Osteocyte (in vitro differentiated cells): ENCODE measurements around the gene CCDC117. TPM values are rescaled to one million over a fixed set of nuclear protein-coding genes. Genes with fewer than 3 reads are reported as not detected.
"Not testable (repeated sequence)": the region's sequence is repeated elsewhere in the genome, so short reads cannot be mapped to it uniquely, and the experiment has no call there.

Experiments
- DNase-seq: peaks from one replicate; pipeline ENCODE4 v3.0.0; 2021; ENCODE audit warnings: mixed read lengths; ENCODE audit not compliant: unreplicated experiment; ENCODE audit errors: extremely low spot score
- H3K27ac Mint-ChIP-seq: one replicate; pipeline ENCODE4 v1.8.0; 2021; ENCODE audit warnings: mild to moderate bottlenecking, mixed read lengths; ENCODE audit not compliant: unreplicated experiment
- H3K27me3 Mint-ChIP-seq: one replicate; pipeline ENCODE4 v1.8.0; 2021; ENCODE audit warnings: mixed read lengths; ENCODE audit not compliant: unreplicated experiment
- H3K36me3 Mint-ChIP-seq: one replicate; pipeline ENCODE4 v1.8.0; 2021; ENCODE audit warnings: mixed read lengths; ENCODE audit not compliant: unreplicated experiment
- H3K4me1 Mint-ChIP-seq: one replicate; pipeline ENCODE4 v1.8.0; 2021; ENCODE audit warnings: mixed read lengths; ENCODE audit not compliant: unreplicated experiment
- H3K4me3 Mint-ChIP-seq: one replicate; pipeline ENCODE4 v1.8.0; 2021; ENCODE audit warnings: mild to moderate bottlenecking, moderate library complexity, mixed read lengths; ENCODE audit not compliant: unreplicated experiment
- H3K9me3 Mint-ChIP-seq: one replicate; pipeline ENCODE4 v1.8.0; 2021; ENCODE audit warnings: mixed read lengths; ENCODE audit not compliant: unreplicated experiment
- total RNA-seq: library from RNA; stranded (reverse); gene quantifications from 2 replicates; pipeline ENCODE4 v1.2.1, GENCODE V29; 2021
- TF ChIP-seq, protein P1 (sequence below): fragments of 200-600 bp; sonication (generic); IDR thresholded peaks from 2 replicates; pipeline ENCODE4 v1.5.0; 2021; ENCODE audit warnings: antibody characterized with exemption, mild to moderate bottlenecking, moderate library complexity

The CCDC117 gene
- total RNA-seq, 1 donor from 2014 or later, result 21.9 TPM

DNA sequence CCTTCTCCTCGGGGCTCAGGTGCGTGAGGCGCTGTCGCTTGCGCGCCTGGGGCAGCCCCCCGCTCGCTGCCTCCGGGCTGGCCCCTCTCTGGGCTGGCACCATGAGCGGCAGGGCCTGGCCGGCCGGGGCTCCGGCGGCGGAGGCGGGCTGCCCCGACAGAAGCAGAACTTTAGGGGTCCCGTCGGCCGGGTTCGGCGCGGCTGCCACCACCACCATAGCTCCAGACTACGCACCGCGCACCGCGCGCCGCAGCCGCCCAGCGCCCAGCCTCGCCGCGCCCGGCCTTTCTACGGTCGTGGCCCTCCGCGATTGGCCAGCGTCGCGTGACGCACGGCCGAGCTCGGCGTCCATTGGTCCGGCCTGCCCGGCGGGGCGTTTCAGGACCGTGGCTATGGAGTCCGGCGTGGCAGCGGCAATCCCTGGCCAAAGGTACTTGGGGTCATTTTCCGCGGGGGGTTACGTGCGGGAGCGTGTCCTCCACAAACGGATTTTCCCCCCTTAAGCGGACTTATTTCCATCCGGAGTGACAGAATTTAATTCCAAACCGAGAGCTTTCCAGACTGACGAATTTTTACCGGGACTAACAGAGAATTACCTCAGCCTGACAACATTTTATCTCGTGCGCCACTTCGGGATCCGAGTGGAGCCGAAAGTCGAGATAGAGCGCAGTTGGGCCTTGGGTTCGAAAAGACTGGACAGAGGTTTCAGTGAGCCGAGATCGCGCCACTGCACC is 28.0 kb downstream of the CCDC117 start, which contains the start of gene XBP1:
XBP1 (minus strand) TSS at position 262 of the 734 bp plus-strand sequence.
- TF ChIP-seq, protein P1, sequence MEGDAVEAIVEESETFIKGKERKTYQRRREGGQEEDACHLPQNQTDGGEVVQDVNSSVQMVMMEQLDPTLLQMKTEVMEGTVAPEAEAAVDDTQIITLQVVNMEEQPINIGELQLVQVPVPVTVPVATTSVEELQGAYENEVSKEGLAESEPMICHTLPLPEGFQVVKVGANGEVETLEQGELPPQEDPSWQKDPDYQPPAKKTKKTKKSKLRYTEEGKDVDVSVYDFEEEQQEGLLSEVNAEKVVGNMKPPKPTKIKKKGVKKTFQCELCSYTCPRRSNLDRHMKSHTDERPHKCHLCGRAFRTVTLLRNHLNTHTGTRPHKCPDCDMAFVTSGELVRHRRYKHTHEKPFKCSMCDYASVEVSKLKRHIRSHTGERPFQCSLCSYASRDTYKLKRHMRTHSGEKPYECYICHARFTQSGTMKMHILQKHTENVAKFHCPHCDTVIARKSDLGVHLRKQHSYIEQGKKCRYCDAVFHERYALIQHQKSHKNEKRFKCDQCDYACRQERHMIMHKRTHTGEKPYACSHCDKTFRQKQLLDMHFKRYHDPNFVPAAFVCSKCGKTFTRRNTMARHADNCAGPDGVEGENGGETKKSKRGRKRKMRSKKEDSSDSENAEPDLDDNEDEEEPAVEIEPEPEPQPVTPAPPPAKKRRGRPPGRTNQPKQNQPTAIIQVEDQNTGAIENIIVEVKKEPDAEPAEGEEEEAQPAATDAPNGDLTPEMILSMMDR, result no peak
- Mint-ChIP-seq H3K27me3 (no peaks in the 10 kb centered on the region), H3K4me1 (peaks cover 45% of the 10 kb centered on the region)

DNA sequence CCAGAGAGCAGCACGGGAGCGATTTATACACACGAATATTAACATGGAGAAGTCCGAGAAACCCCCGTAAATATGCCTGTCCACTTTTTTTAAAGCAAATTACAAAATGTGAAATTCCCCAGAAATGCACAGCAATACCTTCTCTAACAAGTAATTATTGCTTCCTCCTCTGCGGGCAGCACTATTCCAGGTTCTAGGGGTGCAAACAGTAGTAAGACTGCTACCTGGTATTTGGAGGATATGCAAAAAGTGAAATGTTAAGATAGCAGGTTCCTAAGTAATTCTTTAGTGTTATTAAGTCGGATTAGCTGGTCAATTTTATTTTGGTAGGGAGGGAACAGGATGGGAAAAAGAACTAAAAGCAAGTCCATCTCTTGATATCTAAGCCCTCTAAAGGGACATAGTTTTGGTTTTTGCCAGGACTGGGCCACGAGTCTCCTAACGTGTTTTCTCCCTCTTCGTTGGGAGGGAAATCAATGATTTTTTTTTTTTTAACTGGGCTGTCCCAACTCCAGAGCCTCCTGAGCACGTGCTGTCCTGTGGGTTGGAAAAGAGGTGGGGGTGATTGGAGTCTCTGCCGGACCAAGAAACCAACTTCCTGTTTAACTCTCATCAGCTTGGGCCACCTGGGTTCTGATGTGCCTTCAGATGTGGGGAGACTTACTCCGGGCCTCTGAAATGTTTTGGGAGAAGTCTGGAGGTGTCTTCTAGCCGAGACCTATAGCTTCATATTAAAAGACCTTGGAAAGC is 29.5 kb downstream of the CCDC117 start:
- peaks cover 37% of the 10 kb centered on the region for H3K4me1 Mint-ChIP-seq
- no peaks in the 10 kb centered on the region for H3K27me3 Mint-ChIP-seq
- H3K36me3 Mint-ChIP-seq, result peaks cover 20% of the 10 kb centered on the region
- peak overlapping the region; percentile 55 for H3K4me3 Mint-ChIP-seq
- no peaks in the 10 kb centered on the region for H3K9me3 Mint-ChIP-seq
- peak overlapping the region; percentile 67 for H3K27ac Mint-ChIP-seq
- TF ChIP-seq, protein P1, result no peak
- DNase-seq, result no peak

More for the DNA sequence above, 28.0 kb downstream of the CCDC117 start, which contains the start of gene XBP1:
- DNase-seq, result peak; percentile 98
- no peaks in the 10 kb centered on the region for H3K9me3 Mint-ChIP-seq
- H3K4me3 Mint-ChIP-seq, result peak within 1 kb of the TSS; percentile 89
- peaks cover 34% of the 10 kb centered on the region for H3K36me3 Mint-ChIP-seq
- H3K27ac Mint-ChIP-seq, result peak within 1 kb of the TSS; percentile 99

DNA sequence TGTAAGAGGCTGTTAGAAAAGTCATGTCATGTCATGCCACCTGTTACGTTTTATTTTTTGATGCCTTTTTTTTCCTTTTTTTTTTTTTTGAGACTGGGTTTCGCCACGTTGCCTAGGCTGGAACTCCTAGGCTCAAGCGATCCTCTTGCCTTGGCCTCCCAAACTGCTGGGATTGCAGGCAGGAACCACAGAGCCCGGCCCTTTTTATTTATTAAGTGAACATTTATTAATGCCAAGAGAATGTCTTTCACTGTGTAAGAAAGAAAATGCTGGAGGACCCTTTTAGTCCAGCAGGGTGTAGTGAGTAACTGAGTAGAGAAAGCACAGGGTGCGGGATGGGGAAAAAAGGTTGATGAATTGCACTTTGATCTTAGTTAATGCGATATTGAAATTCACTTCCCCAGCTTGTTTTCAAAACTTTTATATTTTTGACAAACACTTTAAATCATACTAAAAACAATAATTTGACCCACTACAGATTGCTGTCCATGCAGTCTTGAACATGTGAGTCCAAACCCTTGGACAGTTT is 30.2 kb downstream of the CCDC117 start:
- Mint-ChIP-seq H3K9me3 (no peaks in the 10 kb centered on the region), H3K27ac (no peak overlapping the region), H3K4me3 (no peak overlapping the region), H3K36me3 (peaks cover 16% of the 10 kb centered on the region), H3K4me1 (peaks cover 33% of the 10 kb centered on the region), H3K27me3 (no peaks in the 10 kb centered on the region)
- DNase-seq, result no peak
- TF ChIP-seq, protein P1, result no peak

DNA sequence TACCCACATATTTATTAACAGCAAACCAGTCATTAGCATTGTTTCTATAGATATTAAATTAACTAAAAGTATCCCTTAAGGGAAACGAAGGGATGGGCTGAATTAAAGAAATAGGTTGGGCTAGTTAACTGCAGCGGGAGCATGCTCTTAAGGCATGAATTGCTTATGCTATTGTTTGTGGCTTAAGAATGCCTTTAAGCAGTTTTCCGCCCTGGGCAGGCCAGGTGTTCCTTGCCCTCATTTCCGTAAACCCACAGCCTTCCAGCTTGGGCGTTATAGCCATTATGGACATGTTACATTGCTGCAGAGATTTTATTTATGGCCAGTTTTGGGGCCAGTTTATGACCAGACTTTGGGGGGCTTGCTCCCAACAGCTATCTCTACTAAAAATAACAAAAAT is 32.9 kb downstream of the CCDC117 start:
- not testable (repeated sequence) for H3K27ac Mint-ChIP-seq, H3K36me3 Mint-ChIP-seq, H3K27me3 Mint-ChIP-seq, H3K4me3 Mint-ChIP-seq, DNase-seq, H3K9me3 Mint-ChIP-seq
- peaks cover 16% of the 10 kb centered on the region for H3K4me1 Mint-ChIP-seq

DNA sequence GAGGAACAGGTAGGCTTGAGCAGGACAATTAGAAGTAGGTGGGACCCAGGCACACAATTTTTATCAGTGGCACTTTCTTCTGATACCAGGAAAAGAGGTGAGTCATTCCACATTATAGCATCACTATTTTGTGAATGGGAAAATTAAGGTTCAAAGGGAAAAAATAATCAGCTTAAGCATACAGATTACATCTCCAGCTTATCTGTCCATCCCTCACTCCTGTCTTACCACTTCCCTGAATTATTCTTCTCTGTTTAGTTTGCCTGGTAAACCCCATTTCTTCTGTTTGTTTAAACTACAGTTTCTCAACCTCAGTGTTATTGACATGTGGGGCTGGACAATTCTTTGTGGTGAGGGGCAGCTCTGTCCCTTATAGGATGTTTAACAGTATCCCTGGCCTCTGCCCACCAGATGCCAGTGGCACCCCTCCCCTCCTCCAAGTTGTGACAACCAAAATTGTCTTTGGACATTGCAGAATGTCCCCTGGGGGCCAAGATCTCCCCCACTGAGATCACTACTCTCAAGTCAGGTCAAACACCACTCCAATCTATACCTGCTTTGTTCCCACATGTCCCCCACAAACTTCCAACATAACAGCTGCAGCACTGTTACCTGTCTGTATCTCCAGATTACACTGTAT is 36.3 kb downstream of the CCDC117 start:
- Mint-ChIP-seq H3K27ac (peak overlapping the region; percentile 23), H3K9me3 (no peaks in the 10 kb centered on the region), H3K4me1 (peaks cover 2% of the 10 kb centered on the region), H3K4me3 (no peak overlapping the region), H3K36me3 (no peaks in the 10 kb centered on the region), H3K27me3 (no peaks in the 10 kb centered on the region)
- TF ChIP-seq, protein P1, result no peak
- no peak for DNase-seq
